Cardiac muscle cell (in vitro differentiated cells and primary cell): ENCODE measurements around the gene ZNF773. TPM values are rescaled to one million over a fixed set of nuclear protein-coding genes. Genes with fewer than 3 reads are reported as not detected.

Experiments
- DNase-seq, 2 donors: peaks; one replicate each; pipeline versions ENCODE4 v3.0.0 to v3.0.0-alpha.2; 2010 to 2017; ENCODE audit warnings: low read depth in 1 of 2, low spot score in 1 of 2
- H3K27ac ChIP-seq: fragments of 200-600 bp; sonication (generic); 2 replicates; pipeline ENCODE4 v1.5.1; 2016
- H3K27me3 ChIP-seq: fragments of 200-600 bp; sonication (generic); 2 replicates; pipeline ENCODE4 v1.6.0; 2016; ENCODE audit warnings: control low read depth
- H3K36me3 ChIP-seq: fragments of 200-600 bp; sonication (generic); 2 replicates; pipeline ENCODE4 v1.5.1; 2016; ENCODE audit warnings: control low read depth
- H3K4me1 ChIP-seq: fragments of 200-600 bp; sonication (generic); 2 replicates; pipeline ENCODE4 v1.8.1; 2017; ENCODE audit warnings: low read depth, mild to moderate bottlenecking, mixed run types
- H3K4me3 ChIP-seq: fragments of 200-600 bp; sonication (generic); 2 replicates; pipeline ENCODE4 v1.5.1; 2016; ENCODE audit warnings: mild to moderate bottlenecking
- H3K9me3 ChIP-seq: fragments of 200-600 bp; sonication (generic); 2 replicates; pipeline ENCODE4 v1.5.1; 2017; ENCODE audit warnings: low read depth, mild to moderate bottlenecking, control low read depth
- polyA plus RNA-seq: library from polyadenylated mRNA; unstranded; fragments of >200 nt; fragmentation: Nextera tagmentation; extraction: Ambion mirVana; gene quantifications from 2 replicates; pipeline ENCODE4 v1.2.1, GENCODE V29; 2016
- total RNA-seq: library from RNA; depleted of rRNA; stranded (reverse); fragments of >200 nt; gene quantifications from 2 replicates; pipeline ENCODE4 v1.2.3, GENCODE V29; 2016
- TF ChIP-seq, protein P1 (sequence below): IDR thresholded peaks from 2 replicates; pipeline ENCODE4 v1.5.1; 2012; ENCODE audit warnings: low read depth, mild to moderate bottlenecking, low read length

Gene ZNF773
- total and polyA plus RNA-seq, 2 experiments from 2014 or later = 13.3 to 34.2 TPM

DNA sequence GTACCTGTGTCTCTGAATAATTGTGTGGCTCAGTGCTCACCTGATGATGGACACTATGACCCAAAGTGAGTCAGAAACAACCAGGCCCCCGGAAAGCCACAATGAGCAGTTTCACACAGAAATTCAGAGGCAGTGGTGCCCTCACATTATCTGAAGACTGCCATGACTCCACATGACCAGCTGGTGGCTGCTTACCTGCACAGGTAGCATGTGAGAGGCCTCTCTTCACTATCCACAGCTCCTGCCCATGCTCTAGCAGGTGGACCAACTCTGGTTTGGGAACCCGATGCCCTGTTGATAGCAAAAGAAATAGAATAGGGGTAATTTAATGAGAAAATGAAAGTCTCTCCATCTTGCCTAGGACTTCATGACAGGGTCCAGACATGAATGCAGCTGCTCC is 52.7 kb downstream of the ZNF773 start:
- peaks cover 5% of the 10 kb centered on the region for H3K4me1 ChIP-seq
- H3K4me3 ChIP-seq = no peak overlapping the region
- no peaks in the 10 kb centered on the region for H3K9me3 ChIP-seq
- peaks cover 68% of the 10 kb centered on the region for H3K36me3 ChIP-seq
- H3K27me3 ChIP-seq = no peaks in the 10 kb centered on the region
- H3K27ac ChIP-seq = no peak overlapping the region
- DNase-seq = no peak
- TF ChIP-seq, protein P1, sequence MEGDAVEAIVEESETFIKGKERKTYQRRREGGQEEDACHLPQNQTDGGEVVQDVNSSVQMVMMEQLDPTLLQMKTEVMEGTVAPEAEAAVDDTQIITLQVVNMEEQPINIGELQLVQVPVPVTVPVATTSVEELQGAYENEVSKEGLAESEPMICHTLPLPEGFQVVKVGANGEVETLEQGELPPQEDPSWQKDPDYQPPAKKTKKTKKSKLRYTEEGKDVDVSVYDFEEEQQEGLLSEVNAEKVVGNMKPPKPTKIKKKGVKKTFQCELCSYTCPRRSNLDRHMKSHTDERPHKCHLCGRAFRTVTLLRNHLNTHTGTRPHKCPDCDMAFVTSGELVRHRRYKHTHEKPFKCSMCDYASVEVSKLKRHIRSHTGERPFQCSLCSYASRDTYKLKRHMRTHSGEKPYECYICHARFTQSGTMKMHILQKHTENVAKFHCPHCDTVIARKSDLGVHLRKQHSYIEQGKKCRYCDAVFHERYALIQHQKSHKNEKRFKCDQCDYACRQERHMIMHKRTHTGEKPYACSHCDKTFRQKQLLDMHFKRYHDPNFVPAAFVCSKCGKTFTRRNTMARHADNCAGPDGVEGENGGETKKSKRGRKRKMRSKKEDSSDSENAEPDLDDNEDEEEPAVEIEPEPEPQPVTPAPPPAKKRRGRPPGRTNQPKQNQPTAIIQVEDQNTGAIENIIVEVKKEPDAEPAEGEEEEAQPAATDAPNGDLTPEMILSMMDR = no peak

DNA sequence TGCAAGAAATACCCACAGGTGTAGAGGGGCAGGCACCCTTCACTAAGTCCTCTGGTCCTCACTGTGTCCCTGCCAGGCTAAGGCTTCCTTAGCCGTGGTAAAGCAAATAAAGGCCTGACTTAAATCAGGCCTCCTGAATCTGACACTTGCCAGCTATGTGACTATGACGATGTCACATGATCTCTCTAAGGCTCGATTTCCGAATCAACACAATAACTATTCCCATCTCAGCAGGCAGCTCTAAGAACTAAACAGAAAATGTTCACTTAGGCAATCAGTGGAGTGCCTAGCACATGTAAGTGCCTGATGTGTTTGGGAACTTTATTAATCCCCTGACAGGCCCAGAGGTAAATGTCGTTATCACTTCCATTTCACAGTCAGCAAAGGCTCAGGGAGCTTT is 57.9 kb downstream of the ZNF773 start:
- no peak for DNase-seq
- H3K9me3 ChIP-seq = no peaks in the 10 kb centered on the region
- H3K4me1 ChIP-seq = peaks cover 16% of the 10 kb centered on the region
- TF ChIP-seq, protein P1 = no peak
- H3K27me3 ChIP-seq = no peaks in the 10 kb centered on the region
- H3K4me3 ChIP-seq = peak overlapping the region; percentile 84
- H3K36me3 ChIP-seq = peaks cover 26% of the 10 kb centered on the region
- peak overlapping the region; percentile 71 for H3K27ac ChIP-seq

Other genes with a start within 250 kb of the ZNF773 start
- gene ZNF460, start 219.5 kb upstream of the ZNF773 start, total RNA-seq = 28.0 and 59.4 TPM in 2 replicates
- 1.8 and 5.9 TPM in 2 replicates for gene ZNF460, start 219.5 kb upstream of the ZNF773 start, polyA plus RNA-seq
- gene ZNF543, start 179.5 kb upstream of the ZNF773 start, total RNA-seq = 9.9 and 12.3 TPM in 2 replicates
- 3.4 and 7.3 TPM in 2 replicates for gene ZNF543, start 179.5 kb upstream of the ZNF773 start, polyA plus RNA-seq
- gene ZNF304, start 148.7 kb upstream of the ZNF773 start, total RNA-seq = 8.0 and 9.0 TPM in 2 replicates
- gene ZNF304, start 148.7 kb upstream of the ZNF773 start, polyA plus RNA-seq = 6.2 and 6.7 TPM in 2 replicates
- 15.1 and 26.4 TPM in 2 replicates for gene TRAPPC2B, start 136.4 kb upstream of the ZNF773 start, total RNA-seq
- gene TRAPPC2B, start 136.4 kb upstream of the ZNF773 start, polyA plus RNA-seq = 34.6 and 39.3 TPM in 2 replicates
- 1.8 and 7.2 TPM in 2 replicates for gene ZNF547, start 136.4 kb upstream of the ZNF773 start, total RNA-seq
- gene ZNF547, start 136.4 kb upstream of the ZNF773 start, polyA plus RNA-seq = 0.65 and 0.66 TPM in 2 replicates
- 37.9 and 38.2 TPM in 2 replicates for gene ZNF548, start 110.1 kb upstream of the ZNF773 start, total RNA-seq
- gene ZNF548, start 110.1 kb upstream of the ZNF773 start, polyA plus RNA-seq = 11.4 and 15.9 TPM in 2 replicates
- gene ZNF17, start 88.8 kb upstream of the ZNF773 start, total RNA-seq = 5.8 and 13.0 TPM in 2 replicates
- gene ZNF17, start 88.8 kb upstream of the ZNF773 start, polyA plus RNA-seq = 4.2 and 7.1 TPM in 2 replicates
- gene ZNF749, start 64.6 kb upstream of the ZNF773 start, total RNA-seq = 11.8 and 13.7 TPM in 2 replicates
- gene ZNF749, start 64.6 kb upstream of the ZNF773 start, polyA plus RNA-seq = 16.6 and 28.8 TPM in 2 replicates
- 1.2 and 2.3 TPM in 2 replicates for gene VN1R1, start 42.8 kb upstream of the ZNF773 start, total RNA-seq
- 2.9 and 4.1 TPM in 2 replicates for gene VN1R1, start 42.8 kb upstream of the ZNF773 start, polyA plus RNA-seq
- 32.6 and 37.9 TPM in 2 replicates for gene ZNF772, start 22.4 kb upstream of the ZNF773 start, total RNA-seq
- gene ZNF772, start 22.4 kb upstream of the ZNF773 start, polyA plus RNA-seq = 11.3 and 13.6 TPM in 2 replicates
- 14.0 and 36.2 TPM in 2 replicates for gene ZNF419, start 12.2 kb upstream of the ZNF773 start, total RNA-seq
- 11.3 and 15.8 TPM in 2 replicates for gene ZNF419, start 12.2 kb upstream of the ZNF773 start, polyA plus RNA-seq
- gene ZNF549, start 27.4 kb downstream of the ZNF773 start, total RNA-seq = 5.0 and 7.5 TPM in 2 replicates
- gene ZNF549, start 27.4 kb downstream of the ZNF773 start, polyA plus RNA-seq = 7.5 and 10.1 TPM in 2 replicates
- 42.6 and 62.4 TPM in 2 replicates for gene ZNF550, start 59.9 kb downstream of the ZNF773 start, total RNA-seq
- 9.8 and 9.9 TPM in 2 replicates for gene ZNF550, start 59.9 kb downstream of the ZNF773 start, polyA plus RNA-seq
- gene ZNF416, start 79.0 kb downstream of the ZNF773 start, total RNA-seq = 6.8 and 7.8 TPM in 2 replicates
- gene ZNF416, start 79.0 kb downstream of the ZNF773 start, polyA plus RNA-seq = 6.2 and 7.6 TPM in 2 replicates
- 16.0 and 18.2 TPM in 2 replicates for gene ZIK1, start 84.2 kb downstream of the ZNF773 start, total RNA-seq
- 11.7 and 13.9 TPM in 2 replicates for gene ZIK1, start 84.2 kb downstream of the ZNF773 start, polyA plus RNA-seq
- 7.1 and 9.3 TPM in 2 replicates for gene ZNF530, start 99.9 kb downstream of the ZNF773 start, total RNA-seq
- 6.4 and 6.5 TPM in 2 replicates for gene ZNF530, start 99.9 kb downstream of the ZNF773 start, polyA plus RNA-seq
- gene ZNF134, start 114.3 kb downstream of the ZNF773 start, total RNA-seq = 55.0 and 76.0 TPM in 2 replicates
- 18.6 and 27.4 TPM in 2 replicates for gene ZNF134, start 114.3 kb downstream of the ZNF773 start, polyA plus RNA-seq
- gene ZNF211, start 133.2 kb downstream of the ZNF773 start, total RNA-seq = 25.4 and 30.0 TPM in 2 replicates
- gene ZNF211, start 133.2 kb downstream of the ZNF773 start, polyA plus RNA-seq = 22.6 and 38.5 TPM in 2 replicates
- not detected in 2 replicates for gene ZSCAN4, start 169.0 kb downstream of the ZNF773 start, total RNA-seq
- gene ZSCAN4, start 169.0 kb downstream of the ZNF773 start, polyA plus RNA-seq = not detected in 2 replicates
- 9.9 and 11.8 TPM in 2 replicates for gene ZNF551, start 182.0 kb downstream of the ZNF773 start, total RNA-seq
- 4.0 and 4.4 TPM in 2 replicates for gene ZNF551, start 182.0 kb downstream of the ZNF773 start, polyA plus RNA-seq
- 14.0 and 20.1 TPM in 2 replicates for gene ZNF154, start 209.3 kb downstream of the ZNF773 start, total RNA-seq
- 11.1 and 16.3 TPM in 2 replicates for gene ZNF154, start 209.3 kb downstream of the ZNF773 start, polyA plus RNA-seq
- 14.4 and 24.2 TPM in 2 replicates for gene ZNF671, start 227.7 kb downstream of the ZNF773 start, total RNA-seq
- 16.7 and 19.3 TPM in 2 replicates for gene ZNF671, start 227.7 kb downstream of the ZNF773 start, polyA plus RNA-seq
- gene ZNF776, start 246.9 kb downstream of the ZNF773 start, total RNA-seq = 16.9 and 20.0 TPM in 2 replicates
- gene ZNF776, start 246.9 kb downstream of the ZNF773 start, polyA plus RNA-seq = 20.7 and 26.6 TPM in 2 replicates